ENCODE measurements around the gene ISM2.

GRCh38 chr14:77543637-77544334 lies 45.2 kb upstream of the ISM2 start:
- TF ChIP-seq CTCF (IDR thresholded peaks at IDR 0.05; ENCODE audit: borderline replicate concordance, extremely low read depth, low read length, poor library complexity, severe bottlenecking), result no peak
- TF ChIP-seq EZH2 (IDR thresholded peaks at IDR 0.05; ENCODE audit: borderline replicate concordance, low read depth, low read length, severe bottlenecking), result no peak

Data from DND-41 (cell line).